CMK (cell line): ENCODE results near the gene ELN.
"Not testable (repeated sequence)": the region's sequence is repeated elsewhere in the genome, so short reads cannot be mapped to it uniquely, and the experiment has no call there.

Source experiments
- DNase-seq: peaks from one replicate; pipeline ENCODE4 v3.0.0-alpha.2; 2010; ENCODE audit warnings: low read depth

ELN gene

GRCh38 chr7:74042746-74043522 lies 15.0 kb downstream of the ELN start:
- DNase-seq = no peak

DNA sequence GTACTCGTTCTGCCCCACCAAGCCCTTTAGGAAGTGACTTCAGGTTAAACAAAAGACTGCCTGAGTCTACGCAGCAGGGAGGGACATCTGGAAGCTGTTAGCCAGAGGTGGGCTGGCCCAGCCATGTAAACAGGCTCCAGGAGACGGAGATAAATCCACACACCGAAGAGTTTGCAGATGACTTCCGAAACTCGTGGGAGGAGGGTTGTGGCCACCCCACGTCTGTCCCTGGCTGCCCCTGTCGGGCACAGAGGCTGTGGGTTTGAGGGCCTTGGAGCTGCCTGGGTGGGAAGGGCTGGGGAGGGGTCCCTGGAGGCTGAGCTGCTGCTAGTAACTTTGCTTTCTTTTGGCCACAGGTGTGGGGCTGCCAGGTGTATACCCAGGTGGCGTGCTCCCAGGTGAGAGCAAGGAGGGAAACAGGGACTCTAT lies 15.6 kb downstream of the ELN start:
- no peak for DNase-seq

- no peak for DNase-seq
Measured at GRCh38 chr7:74044366-74045350, 16.7 kb downstream of the ELN start.

DNA sequence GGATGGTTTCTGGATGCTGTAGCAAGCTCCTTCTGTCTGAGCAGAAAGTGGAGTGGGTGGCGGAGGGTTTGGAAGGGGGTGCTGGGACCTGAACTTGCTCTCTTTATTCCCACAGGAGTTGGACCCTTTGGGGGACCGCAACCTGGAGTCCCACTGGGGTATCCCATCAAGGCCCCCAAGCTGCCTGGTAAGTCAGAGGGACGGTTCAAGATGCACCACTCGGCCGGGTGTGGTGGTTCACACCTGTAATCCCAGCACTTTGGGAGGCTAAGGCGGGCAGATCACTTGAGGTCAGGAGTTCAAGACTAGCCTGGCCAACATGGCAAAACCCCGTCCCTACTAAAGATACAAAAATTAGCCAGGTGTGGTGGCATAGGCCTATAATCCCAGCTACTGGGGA lies 18.6 kb downstream of the ELN start:
- DNase-seq = not testable (repeated sequence)

GRCh38 chr7:74047804-74048380 lies 19.9 kb downstream of the ELN start:
- no peak for DNase-seq

- no peak for DNase-seq
Measured at GRCh38 chr7:74048999-74049599, 21.1 kb downstream of the ELN start.

- DNase-seq = no peak
Measured at GRCh38 chr7:74049997-74050798, 22.2 kb downstream of the ELN start.

- DNase-seq = no peak
Measured at GRCh38 chr7:74051193-74051592, 23.2 kb downstream of the ELN start.

DNA sequence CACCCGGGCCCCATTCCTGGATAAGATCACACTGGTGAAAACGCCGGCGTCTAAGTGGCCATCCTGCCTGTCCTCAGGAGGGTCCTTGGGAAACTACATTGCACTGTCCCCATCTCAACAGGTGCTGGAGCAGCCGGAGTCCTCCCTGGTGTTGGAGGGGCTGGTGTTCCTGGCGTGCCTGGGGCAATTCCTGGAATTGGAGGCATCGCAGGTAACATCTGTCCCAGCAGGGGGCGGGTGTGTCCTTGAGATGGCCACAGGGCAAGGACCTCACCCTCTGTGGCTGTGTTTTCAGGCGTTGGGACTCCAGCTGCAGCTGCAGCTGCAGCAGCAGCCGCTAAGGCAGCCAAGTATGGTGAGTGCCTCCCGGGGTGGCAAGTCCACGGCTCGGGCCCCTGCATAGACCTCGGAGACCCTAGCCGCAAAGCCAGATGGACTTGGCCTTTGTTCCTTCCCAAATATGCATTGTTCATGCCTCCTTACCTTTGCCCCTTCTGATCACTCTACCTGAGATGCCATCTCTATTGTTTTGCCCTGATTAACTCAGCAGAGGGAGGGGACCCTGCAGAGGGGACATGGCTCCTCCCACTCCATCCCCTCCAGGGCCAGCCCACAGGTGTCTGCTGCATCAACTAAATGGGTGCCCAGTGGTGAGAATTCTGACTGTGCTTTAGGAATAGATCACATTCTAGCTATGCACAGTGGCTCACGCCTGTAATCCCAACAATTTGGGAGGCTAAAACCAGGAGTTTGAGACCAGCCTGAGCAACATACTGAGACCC lies 23.8 kb downstream of the ELN start:
- no peak for DNase-seq

GRCh38 chr7:74052628-74053027 lies 24.7 kb downstream of the ELN start:
- DNase-seq = no peak

DNA sequence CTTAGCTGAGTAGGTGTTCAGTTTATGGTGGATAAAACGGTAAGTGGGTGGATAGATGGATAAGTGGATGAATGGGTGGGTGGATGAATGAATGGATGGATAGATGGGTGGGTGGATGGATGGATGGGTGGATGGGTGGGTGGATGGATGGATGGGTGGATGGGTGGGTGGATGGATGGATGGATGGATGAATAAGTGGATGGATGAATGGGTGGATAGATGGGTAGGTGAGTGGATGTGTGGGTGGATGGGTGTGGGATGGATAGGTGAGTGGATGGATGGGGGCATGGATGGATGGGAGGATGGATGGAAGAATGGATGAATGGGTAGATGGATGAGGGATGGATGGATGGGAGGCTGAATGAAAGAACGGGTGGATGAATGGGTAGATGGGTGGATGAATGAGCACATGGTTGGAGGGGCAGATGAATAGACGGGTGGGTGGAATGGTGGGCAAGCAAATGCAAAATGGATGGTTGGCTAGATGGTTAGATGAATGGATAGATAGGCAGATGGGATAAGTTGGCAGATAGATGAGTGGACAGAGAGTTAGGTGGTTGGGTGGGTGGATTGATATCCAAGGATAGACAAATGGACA lies 25.7 kb downstream of the ELN start:
- no peak for DNase-seq

- no peak for DNase-seq
Measured at GRCh38 chr7:74056096-74056915, 28.3 kb downstream of the ELN start.

DNA sequence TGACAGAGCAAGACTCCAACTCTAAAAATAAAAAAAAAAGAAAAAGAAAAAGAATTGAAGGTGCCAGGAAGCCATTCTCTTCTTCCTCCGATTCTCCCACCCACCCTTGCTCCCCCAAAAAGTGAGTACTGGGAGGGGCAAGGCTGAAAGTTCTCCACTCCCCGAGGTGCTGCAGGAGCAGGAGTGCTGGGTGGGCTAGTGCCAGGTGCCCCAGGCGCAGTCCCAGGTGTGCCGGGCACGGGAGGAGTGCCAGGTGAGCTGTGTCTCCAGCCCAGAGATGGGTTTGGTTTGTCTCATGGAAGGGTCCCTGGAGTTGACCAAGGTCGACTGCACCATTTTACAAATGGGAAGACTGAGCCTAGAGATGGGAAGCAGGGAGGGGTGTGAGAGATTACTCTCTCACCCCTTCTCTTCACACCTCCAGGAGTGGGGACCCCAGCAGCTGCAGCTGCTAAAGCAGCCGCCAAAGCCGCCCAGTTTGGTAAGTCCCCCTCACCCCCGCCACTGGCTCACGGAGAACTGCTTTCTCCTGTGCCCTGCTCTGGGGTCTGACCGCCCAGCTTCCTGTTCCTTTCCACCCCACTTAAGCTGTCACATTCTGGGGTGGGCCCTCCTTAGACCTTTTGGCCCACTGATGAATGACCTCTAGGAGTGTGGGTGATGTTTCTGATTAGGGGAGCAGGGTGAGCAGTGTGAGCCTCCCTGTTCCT lies 29.4 kb downstream of the ELN start:
- DNase-seq = no peak

GRCh38 chr7:74057987-74058386 lies 30.0 kb downstream of the ELN start:
- DNase-seq = no peak

GRCh38 chr7:74058486-74058885 lies 30.5 kb downstream of the ELN start:
- DNase-seq = no peak

DNA sequence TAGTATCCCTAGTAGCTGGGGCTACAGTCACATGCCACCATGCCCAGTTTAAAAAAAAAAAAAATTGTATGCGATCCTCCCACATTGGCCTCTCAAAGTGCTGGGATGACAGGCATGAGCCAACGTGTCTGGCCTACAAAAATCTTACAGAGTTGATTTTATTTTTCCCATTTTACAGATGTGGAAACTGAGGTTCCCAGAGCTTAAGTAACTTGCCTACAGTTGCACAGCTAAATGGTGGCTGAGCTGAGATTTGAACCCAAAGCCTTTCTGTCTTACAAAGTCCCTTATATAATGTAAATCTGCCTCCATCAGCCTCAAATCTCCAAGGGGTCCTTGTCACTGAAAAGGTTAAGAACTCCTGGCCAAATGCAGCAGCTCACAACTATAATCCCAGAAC lies 31.1 kb downstream of the ELN start:
- DNase-seq = no peak

GRCh38 chr7:74059681-74060588 lies 32.0 kb downstream of the ELN start:
- DNase-seq = no peak
